Hepatocyte (in vitro differentiated cells): Measurements from ENCODE around the gene KSR1. TPM values are rescaled to one million over a fixed set of nuclear protein-coding genes. Genes with fewer than 3 reads are reported as not detected.

ENCODE experiments used
- DNase-seq: peaks from one replicate; pipeline ENCODE4 v3.0.0-alpha.2; 2016; ENCODE audit warnings: low spot score
- H2AFZ ChIP-seq: fragments of 200-600 bp; sonication (generic); 2 replicates; pipeline ENCODE4 v1.6.0; 2016; ENCODE audit warnings: antibody characterized with exemption, mild to moderate bottlenecking
- H3K27ac ChIP-seq: fragments of 200-600 bp; sonication (generic); 2 replicates; pipeline ENCODE4 v1.5.1; 2016; ENCODE audit warnings: mild to moderate bottlenecking
- H3K27me3 ChIP-seq: fragments of 200-600 bp; sonication (generic); 2 replicates; pipeline ENCODE4 v1.6.1; 2016
- H3K36me3 ChIP-seq: fragments of 200-600 bp; sonication (generic); replicated peaks from 2 replicates; pipeline ENCODE4 v1.5.1; 2016; ENCODE audit warnings: low read depth; ENCODE audit not compliant: insufficient read depth
- H3K4me1 ChIP-seq: fragments of 200-600 bp; sonication (generic); 2 replicates; pipeline ENCODE4 v1.5.1; 2016; ENCODE audit warnings: mild to moderate bottlenecking, moderate library complexity; ENCODE audit not compliant: insufficient read depth
- H3K4me2 ChIP-seq: fragments of 200-600 bp; sonication (generic); 2 replicates; pipeline ENCODE4 v1.6.0; 2016
- H3K4me3 ChIP-seq: fragments of 200-600 bp; sonication (generic); 2 replicates; pipeline ENCODE4 v1.5.1; 2016; ENCODE audit warnings: mild to moderate bottlenecking
- H3K79me2 ChIP-seq: fragments of 200-600 bp; sonication (generic); 2 replicates; pipeline ENCODE4 v1.6.0; 2017; ENCODE audit warnings: mild to moderate bottlenecking
- H3K9me2 ChIP-seq: fragments of 200-600 bp; sonication (generic); replicated peaks from 2 replicates; pipeline ENCODE4 v1.6.0; 2017; ENCODE audit warnings: mild to moderate bottlenecking; ENCODE audit not compliant: insufficient read depth
- H3K9me3 ChIP-seq: fragments of 200-600 bp; sonication (generic); 2 replicates; pipeline ENCODE4 v1.5.1; 2016; ENCODE audit warnings: low read depth, mild to moderate bottlenecking
- H4K20me1 ChIP-seq: fragments of 200-600 bp; sonication (generic); 2 replicates; pipeline ENCODE4 v1.6.0; 2016; ENCODE audit warnings: mild to moderate bottlenecking; ENCODE audit not compliant: insufficient read depth, poor library complexity, severe bottlenecking
- EZH2 ChIP-seq: fragments of 200-600 bp; sonication (generic); IDR thresholded peaks from 2 replicates; pipeline ENCODE4 v1.6.1; 2016; ENCODE audit warnings: antibody characterized with exemption, mild to moderate bottlenecking, borderline replicate concordance
- EZH2phosphoT487 ChIP-seq: fragments of 200-600 bp; sonication (generic); IDR thresholded peaks from one replicate; pipeline ENCODE4 v1.6.1; 2018; ENCODE audit warnings: antibody characterized with exemption, mild to moderate bottlenecking, low read depth, moderate library complexity; ENCODE audit not compliant: unreplicated experiment, severe bottlenecking
- WGBS: methylation state at CpG from one replicate; pipeline ENCODE4 v1.1.6; 2016; ENCODE audit warnings: low lambda C conversion rate; ENCODE audit errors: missing lambda C conversion rate; 5-methylcytosine and 5-hydroxymethylcytosine counted together
- polyA plus RNA-seq: library from polyadenylated mRNA; unstranded; fragments of >200 nt; fragmentation: Nextera tagmentation; extraction: Ambion mirVana; gene quantifications from 2 replicates; pipeline ENCODE4 v1.2.1, GENCODE V29; 2016
- total RNA-seq: library from RNA; depleted of rRNA; stranded (reverse); fragments of >200 nt; gene quantifications from 2 replicates; pipeline ENCODE4 v1.2.3, GENCODE V29; 2014
- TF ChIP-seq, protein P1 (sequence below): fragments of 200-600 bp; sonication (generic); IDR thresholded peaks from 2 replicates; pipeline ENCODE4 v1.5.1; 2016; ENCODE audit warnings: antibody characterized with exemption, mild to moderate bottlenecking; ENCODE audit not compliant: poor library complexity

Gene KSR1
- total and polyA plus RNA-seq, 2 experiments from 2014 or later = 16.2 to 32.6 TPM

DNA sequence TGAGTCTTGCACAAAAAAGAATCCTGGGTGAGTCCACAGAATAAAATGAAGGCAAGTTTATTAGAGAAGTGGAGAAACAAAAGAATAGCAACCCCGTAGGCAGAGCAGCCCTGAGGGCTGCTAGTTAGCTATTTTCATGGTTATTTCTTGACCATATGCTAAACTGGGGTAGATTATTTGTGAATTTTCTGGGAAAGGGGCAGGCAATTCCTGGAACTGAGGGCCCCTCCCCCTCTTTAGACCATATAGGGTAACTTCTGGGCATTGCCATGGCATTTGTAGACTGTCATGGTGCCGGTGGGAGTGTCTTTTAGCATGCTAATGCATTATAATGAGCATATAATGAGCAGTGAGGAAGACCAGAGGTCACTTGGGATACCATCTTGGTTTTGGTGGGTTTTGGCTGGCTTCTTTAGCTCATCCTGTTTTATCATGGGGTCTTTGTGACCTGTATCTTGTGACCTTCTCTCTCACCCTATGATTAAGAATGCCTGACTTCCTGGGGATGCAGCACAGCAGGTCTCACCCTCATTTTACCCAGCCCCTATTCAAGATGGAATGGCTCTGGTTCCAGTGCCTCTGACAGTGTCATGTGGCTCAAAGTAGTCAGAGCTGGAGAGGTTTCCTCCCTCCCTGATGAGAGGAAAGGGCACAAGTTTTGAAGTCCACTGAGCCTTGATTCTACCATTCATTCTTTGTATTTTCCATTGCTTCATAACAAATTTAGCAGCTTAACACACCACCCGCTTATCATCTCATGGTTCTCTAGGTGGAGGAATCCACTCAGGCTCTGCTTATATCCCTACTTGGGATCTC lies 119.1 kb downstream of the KSR1 start:
- TF ChIP-seq, protein P1, sequence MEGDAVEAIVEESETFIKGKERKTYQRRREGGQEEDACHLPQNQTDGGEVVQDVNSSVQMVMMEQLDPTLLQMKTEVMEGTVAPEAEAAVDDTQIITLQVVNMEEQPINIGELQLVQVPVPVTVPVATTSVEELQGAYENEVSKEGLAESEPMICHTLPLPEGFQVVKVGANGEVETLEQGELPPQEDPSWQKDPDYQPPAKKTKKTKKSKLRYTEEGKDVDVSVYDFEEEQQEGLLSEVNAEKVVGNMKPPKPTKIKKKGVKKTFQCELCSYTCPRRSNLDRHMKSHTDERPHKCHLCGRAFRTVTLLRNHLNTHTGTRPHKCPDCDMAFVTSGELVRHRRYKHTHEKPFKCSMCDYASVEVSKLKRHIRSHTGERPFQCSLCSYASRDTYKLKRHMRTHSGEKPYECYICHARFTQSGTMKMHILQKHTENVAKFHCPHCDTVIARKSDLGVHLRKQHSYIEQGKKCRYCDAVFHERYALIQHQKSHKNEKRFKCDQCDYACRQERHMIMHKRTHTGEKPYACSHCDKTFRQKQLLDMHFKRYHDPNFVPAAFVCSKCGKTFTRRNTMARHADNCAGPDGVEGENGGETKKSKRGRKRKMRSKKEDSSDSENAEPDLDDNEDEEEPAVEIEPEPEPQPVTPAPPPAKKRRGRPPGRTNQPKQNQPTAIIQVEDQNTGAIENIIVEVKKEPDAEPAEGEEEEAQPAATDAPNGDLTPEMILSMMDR = no peak
- TF ChIP-seq EZH2 (no peak), EZH2phosphoT487 (no peak)
- 94% methylated on average over 3 of the region's 3 CpGs for WGBS
- H3K4me1 ChIP-seq = peaks cover 52% of the 10 kb centered on the region

DNA sequence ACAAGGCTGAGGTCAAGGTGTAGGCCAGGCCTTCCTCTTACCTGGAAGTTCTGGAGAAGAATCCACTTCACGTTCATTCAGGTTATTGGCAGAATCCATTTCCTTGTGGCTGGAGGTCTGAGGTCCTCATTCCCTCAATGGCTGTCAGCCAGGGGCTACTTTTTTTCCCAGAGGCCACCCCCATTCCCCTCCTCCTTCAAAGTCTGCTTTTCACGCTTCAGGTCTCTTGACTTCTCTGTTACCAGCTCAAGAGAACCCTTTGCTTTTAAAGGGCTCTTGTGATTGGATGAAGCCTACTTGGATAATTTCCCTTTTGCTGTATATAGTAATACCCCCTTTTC lies 119.6 kb downstream of the KSR1 start:
- H3K4me2 ChIP-seq = no peak overlapping the region
- no peak for DNase-seq
- H3K27me3 ChIP-seq = no peaks in the 10 kb centered on the region
- H3K4me1 ChIP-seq = peaks cover 47% of the 10 kb centered on the region
- TF ChIP-seq, protein P1 = no peak
- no peak for TF ChIP-seq EZH2phosphoT487
- no peak for TF ChIP-seq EZH2
- 85% methylated on average over 2 of the region's 2 CpGs for WGBS
- no peaks in the 10 kb centered on the region for H3K9me2 ChIP-seq
- H3K79me2 ChIP-seq = peaks cover 52% of the 10 kb centered on the region
- H2AFZ ChIP-seq = no peak overlapping the region
- H3K27ac ChIP-seq = peak overlapping the region; percentile 98
- no peaks in the 10 kb centered on the region for H3K9me3 ChIP-seq
- no peak overlapping the region for H3K4me3 ChIP-seq
- H3K36me3 ChIP-seq = no peaks in the 10 kb centered on the region
- no peaks in the 10 kb centered on the region for H4K20me1 ChIP-seq

More for the DNA sequence above, 119.1 kb downstream of the KSR1 start:
- no peaks in the 10 kb centered on the region for H3K27me3 ChIP-seq
- no peak overlapping the region for H3K4me2 ChIP-seq
- no peaks in the 10 kb centered on the region for H3K9me3 ChIP-seq
- H3K36me3 ChIP-seq = no peaks in the 10 kb centered on the region
- no peaks in the 10 kb centered on the region for H4K20me1 ChIP-seq
- H2AFZ ChIP-seq = no peak overlapping the region
- peak overlapping the region; percentile 98 for H3K27ac ChIP-seq
- H3K9me2 ChIP-seq = no peaks in the 10 kb centered on the region
- no peak overlapping the region for H3K4me3 ChIP-seq
- DNase-seq = no peak
- peaks cover 52% of the 10 kb centered on the region for H3K79me2 ChIP-seq

DNA sequence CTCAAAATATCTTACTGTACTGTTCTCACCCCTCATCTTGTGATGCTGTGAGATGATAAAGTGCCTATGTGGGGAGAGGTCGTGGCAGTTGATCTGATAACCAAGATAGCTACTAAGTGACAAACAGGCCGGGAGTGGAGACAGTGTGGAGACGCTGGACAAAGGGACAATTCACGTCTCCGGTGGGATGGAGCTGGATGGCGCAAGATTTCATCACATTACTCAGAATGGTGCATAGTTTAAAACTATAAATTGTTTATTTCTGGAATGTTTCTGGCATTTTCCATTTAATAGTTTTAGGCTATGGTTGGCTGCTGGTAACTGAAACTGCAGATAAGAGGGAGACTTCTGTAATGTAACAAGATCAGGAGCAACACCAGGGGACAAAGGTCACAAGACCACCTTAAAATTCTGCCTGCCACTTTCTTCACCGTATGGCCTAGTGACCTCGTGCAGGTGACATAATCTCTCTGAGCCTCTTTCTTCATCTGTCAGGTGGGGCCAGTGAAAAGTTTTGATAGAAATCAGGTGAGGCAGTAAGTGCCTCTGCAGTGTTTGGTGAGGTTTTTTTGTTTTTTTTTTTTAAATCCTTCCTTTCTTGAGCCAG lies 120.3 kb downstream of the KSR1 start:
- Histone ChIP-seq H3K4me2 (peak overlapping the region; percentile 30), H4K20me1 (no peaks in the 10 kb centered on the region), H3K9me3 (no peaks in the 10 kb centered on the region), H3K27ac (peak overlapping the region; percentile 98), H3K4me3 (no peak overlapping the region), H2AFZ (no peak overlapping the region), H3K9me2 (no peaks in the 10 kb centered on the region), H3K79me2 (peaks cover 47% of the 10 kb centered on the region), H3K36me3 (no peaks in the 10 kb centered on the region), H3K27me3 (no peaks in the 10 kb centered on the region), H3K4me1 (peaks cover 41% of the 10 kb centered on the region)
- WGBS = 23% methylated on average over 8 of the region's 8 CpGs
- TF ChIP-seq EZH2 (no peak), EZH2phosphoT487 (no peak)
- TF ChIP-seq, protein P1 = no peak
- no peak for DNase-seq
